Stimulated activated CD8-positive, alpha-beta memory T cell treated with anti-CD3 and anti-CD28 coated beads, Interleukin-12 subunit alpha, Interleukin-12 subunit beta, amount 100 ng/mL, for 24 hours (primary cell): ENCODE results near the gene PRRG3.

Experiments used
- DNase-seq: peaks from one replicate; pipeline ENCODE4 v3.0.0-alpha.2; 2020; ENCODE audit errors: extremely low read depth

The PRRG3 gene

DNA sequence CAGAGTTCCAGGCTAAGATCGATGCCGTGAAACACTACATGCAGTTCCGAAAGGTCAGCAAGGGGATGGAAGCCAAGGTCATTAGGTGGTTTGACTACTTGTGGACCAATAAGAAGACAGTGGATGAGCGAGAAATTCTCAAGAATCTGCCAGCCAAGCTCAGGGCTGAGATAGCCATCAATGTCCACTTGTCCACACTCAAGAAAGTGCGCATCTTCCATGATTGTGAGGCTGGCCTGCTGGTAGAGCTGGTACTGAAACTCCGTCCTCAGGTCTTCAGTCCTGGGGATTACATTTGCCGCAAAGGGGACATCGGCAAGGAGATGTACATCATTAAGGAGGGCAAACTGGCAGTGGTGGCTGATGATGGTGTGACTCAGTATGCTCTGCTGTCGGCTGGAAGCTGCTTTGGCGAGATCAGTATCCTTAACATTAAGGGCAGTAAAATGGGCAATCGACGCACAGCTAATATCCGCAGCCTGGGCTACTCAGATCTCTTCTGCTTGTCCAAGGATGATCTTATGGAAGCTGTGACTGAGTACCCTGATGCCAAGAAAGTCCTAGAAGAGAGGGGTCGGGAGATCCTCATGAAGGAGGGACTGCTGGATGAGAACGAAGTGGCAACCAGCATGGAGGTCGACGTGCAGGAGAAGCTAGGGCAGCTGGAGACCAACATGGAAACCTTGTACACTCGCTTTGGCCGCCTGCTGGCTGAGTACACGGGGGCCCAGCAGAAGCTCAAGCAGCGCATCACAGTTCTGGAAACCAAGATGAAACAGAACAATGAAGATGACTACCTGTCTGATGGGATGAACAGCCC lies 48.6 kb downstream of the PRRG3 start:
- DNase-seq, result no peak

DNA sequence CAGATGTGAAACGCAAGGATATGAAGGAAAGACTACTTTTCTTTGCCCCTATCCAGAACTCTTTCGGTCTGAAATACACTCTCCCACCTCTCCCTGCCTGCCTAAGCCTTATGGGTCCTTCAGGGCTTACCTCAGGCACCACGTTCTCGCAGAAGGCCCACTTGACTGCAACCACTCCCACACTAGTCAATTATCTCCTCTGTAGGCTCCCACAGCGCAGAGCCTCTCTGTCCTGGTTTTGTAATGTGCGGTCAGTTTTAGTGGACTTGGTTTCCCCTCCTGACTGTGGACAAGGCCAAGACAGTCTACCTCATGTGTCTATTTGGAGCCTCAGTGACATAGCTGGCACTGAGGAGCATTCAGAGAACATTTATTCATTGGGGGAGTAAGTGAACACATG lies 50.4 kb downstream of the PRRG3 start:
- no peak for DNase-seq

DNA sequence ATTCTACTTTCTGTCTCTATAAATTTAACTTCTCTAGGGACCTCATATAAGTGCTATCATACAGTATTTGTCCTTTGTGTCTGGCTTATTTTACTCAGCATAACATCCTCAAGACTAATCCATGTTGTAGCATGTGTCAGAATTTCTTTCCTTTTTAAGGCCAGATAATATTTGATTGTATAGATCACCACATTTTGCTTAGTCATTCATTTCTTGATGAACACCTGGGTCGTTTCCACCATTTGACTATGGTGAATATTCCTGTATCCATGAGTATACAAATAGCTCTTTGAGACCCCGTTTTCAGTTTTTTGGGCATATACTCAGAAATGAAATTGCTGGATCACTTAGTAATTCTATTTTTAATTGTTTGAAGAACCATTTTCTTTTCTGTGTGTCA lies 51.2 kb downstream of the PRRG3 start:
- DNase-seq, result no peak

DNA sequence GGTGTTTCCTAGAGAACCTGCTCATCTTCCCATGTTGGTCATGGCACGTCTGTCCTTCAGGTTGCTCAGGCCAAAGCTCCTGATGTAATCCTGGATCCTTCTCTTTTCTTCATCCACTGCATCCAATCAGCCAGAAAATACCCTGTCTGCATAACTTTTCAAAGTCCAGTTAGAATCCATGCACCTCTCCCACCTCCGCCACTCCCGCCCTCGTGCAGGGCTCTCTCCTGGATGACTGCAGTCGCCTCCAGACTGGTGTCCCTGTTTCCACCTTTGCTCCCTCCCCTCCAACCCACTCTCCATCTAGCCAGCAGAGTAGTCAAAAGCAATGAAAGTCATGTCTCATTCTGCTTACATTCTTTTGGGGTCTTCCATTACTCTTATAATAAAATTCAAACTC lies 55.3 kb downstream of the PRRG3 start:
- no peak for DNase-seq

DNA sequence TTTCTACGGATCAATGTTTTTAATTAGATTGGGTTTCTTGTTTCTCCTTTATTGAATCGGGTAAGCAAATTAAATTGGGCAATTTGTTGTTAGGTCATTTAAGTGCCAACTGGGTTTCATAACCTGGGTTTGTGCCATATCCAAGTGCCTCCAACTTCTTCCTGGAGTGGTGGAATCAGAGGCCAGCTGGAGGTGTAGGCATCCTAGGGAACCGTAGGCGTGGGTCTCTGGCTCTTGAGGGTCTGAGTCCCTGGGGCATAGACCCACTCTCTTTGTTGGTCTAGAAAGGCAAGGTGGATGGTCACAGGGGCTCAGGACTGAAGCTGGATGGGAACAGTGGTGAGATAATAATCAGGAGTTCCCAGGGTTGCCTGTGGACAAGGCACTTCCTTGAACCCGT lies 57.6 kb downstream of the PRRG3 start:
- no peak for DNase-seq

DNA sequence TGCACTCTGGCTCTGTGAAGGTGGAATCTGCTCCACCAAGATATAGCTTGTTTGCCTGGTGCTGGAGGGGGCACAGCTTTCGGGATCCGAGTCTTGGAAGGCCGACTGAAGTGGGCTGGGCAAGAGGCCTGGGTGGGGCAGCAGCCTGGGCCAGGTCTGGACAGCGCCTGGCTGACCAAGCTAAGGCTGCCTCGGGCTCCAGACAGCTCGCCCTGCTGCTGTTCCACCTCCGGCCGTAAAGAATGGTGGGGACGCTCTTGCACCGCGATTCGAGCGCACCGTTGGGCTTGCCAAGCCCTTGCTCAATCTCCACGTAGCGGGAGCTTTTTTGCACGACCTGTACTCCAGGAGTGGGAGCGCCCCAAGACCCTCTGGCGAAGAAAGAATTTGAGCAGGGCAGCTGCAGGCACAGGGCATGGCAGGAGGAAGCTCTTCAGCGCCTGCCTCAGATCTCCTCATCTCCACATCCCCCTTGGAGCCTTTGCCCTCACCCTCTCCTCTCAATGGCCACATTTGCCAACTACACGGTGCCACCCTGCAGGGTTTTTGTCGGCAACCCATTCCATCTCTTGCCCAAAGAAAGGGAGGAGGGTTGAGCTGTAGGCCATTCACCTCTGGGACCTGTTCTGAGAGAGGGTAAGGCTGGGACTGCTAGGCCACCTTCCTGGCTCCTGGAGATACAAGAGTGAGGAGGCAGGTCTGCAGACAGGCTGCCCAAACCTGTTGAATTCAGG lies 58.2 kb downstream of the PRRG3 start:
- DNase-seq, result no peak

DNA sequence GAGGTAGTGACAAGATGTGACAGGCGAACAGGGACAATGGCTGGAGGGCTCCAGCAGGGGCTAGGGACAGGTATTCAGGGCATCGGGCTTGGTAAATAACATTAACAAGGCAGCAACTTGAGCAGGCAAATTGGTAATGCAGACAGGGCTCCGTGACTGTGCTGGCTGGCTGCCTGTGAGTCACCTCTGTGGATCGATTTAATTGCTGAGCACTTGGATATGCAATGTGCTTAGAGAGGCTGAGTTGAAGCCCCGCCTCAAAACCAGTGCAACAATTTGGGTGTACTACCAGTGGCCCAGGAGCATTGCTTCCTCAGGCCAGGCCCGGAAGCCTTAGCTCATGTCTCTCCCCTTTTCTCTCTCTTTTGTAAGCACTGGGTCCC lies 58.8 kb downstream of the PRRG3 start:
- DNase-seq, result no peak

DNA sequence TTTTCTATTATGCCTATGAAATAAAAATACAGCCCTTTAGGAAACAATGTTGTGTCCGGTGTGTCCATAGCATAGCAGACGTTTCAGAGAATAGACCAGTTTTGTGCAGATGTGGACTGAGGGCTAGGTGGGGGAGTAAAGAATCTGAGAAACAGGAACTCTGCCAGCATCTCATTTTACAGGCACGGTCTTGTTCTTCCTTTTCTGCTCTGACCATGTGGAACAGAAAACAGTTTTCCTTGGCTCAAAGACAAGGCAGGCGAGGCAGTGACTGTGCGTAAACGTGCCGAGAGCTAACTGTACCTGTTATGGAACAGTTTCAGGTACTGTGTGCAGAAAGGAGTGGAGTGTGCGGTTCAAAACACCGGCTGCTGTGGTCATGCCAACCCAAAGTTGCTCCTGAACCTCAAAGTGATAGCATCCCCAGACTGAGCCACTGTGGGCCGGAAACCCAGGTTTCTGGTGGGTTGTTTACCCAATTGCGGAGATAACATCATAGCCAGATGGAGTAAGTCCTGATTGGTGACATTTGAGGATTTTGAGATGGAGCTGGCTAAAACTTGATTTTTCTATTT lies 59.5 kb downstream of the PRRG3 start:
- no peak for DNase-seq
